Fibroblast of lung (primary cell): ENCODE data around the gene MAGI2. TPM values are rescaled to one million over a fixed set of nuclear protein-coding genes. Genes with fewer than 3 reads are reported as not detected.

Experiments used
- DNase-seq, 2 donors: peaks; one replicate each; pipeline versions ENCODE4 v3.0.0 to v3.0.0-alpha.2; 2010; ENCODE audit warnings: low read depth in 2 of 2
- H2AFZ ChIP-seq: 2 replicates; pipeline ENCODE4 v1.5.1; 2012; ENCODE audit warnings: low read length, control low read depth, inconsistent platforms
- H3K27ac ChIP-seq: 2 replicates; pipeline ENCODE4 v1.5.1; 2011; ENCODE audit warnings: low read length, control low read depth; ENCODE audit not compliant: insufficient read depth
- H3K27me3 ChIP-seq: 2 replicates; pipeline ENCODE4 v1.5.1; 2011; ENCODE audit warnings: mild to moderate bottlenecking, low read length; ENCODE audit not compliant: control insufficient read depth, insufficient read depth
- H3K36me3 ChIP-seq: 2 replicates; pipeline ENCODE4 v1.5.1; 2011; ENCODE audit warnings: low read length; ENCODE audit not compliant: control insufficient read depth, insufficient read depth
- H3K4me1 ChIP-seq: 2 replicates; pipeline ENCODE4 v1.5.1; 2011; ENCODE audit warnings: low read length; ENCODE audit not compliant: control insufficient read depth, insufficient read depth; ENCODE audit errors: extremely low read depth
- H3K4me2 ChIP-seq: 2 replicates; pipeline ENCODE4 v1.5.1; 2011; ENCODE audit warnings: low read length, control low read depth; ENCODE audit not compliant: insufficient read depth; ENCODE audit errors: extremely low read depth
- H3K4me3 ChIP-seq, 4 experiments: fragments of 200-600 bp in 1 of 4; sonication (generic) in 1 of 4; replicated peaks in 1 of 4; 2 replicates each; pipeline ENCODE4 v1.5.1; 2011 to 2016; ENCODE audit warnings: low read length in 4 of 4, low read depth in 3 of 4, mild to moderate bottlenecking in 3 of 4, control low read depth in 2 of 4, inconsistent platforms in 1 of 4, mixed read lengths in 1 of 4; ENCODE audit not compliant: insufficient read depth in 1 of 4; ENCODE audit errors: control extremely low read depth in 1 of 4
- H3K79me2 ChIP-seq: 2 replicates; pipeline ENCODE4 v1.5.1; 2012; ENCODE audit warnings: mild to moderate bottlenecking, low read length, inconsistent platforms; ENCODE audit not compliant: control insufficient read depth, insufficient read depth
- H3K9ac ChIP-seq: 2 replicates; pipeline ENCODE4 v1.5.1; 2011; ENCODE audit warnings: mild to moderate bottlenecking, low read length, control low read depth; ENCODE audit not compliant: insufficient read depth
- H3K9me3 ChIP-seq: 2 replicates; pipeline ENCODE4 v1.5.1; 2012; ENCODE audit warnings: low read depth, low read length; ENCODE audit not compliant: control insufficient read depth, insufficient read depth
- H4K20me1 ChIP-seq: 2 replicates; pipeline ENCODE4 v1.5.1; 2011; ENCODE audit warnings: low read length; ENCODE audit not compliant: control insufficient read depth, insufficient read depth; ENCODE audit errors: extremely low read depth
- EZH2 ChIP-seq: IDR thresholded peaks from 2 replicates; pipeline ENCODE4 v1.5.1; 2012; ENCODE audit warnings: low read length, control low read depth, mild to moderate bottlenecking; ENCODE audit errors: missing control alignments
- polyA plus RNA-seq, 2 donors: library from polyadenylated mRNA; depleted of rRNA in 1 of 2; stranded (reverse) in 1 of 2; unstranded in 1 of 2; fragments of >200 nt; gene quantifications; 2 replicates each; pipeline ENCODE4 v1.2.1, GENCODE V29; 2011 to 2012; ENCODE audit warnings: missing spikeins in 1 of 2
- total RNA-seq: library from RNA; depleted of rRNA; stranded (reverse); fragments of >200 nt; gene quantifications from 2 replicates; pipeline ENCODE4 v1.2.1, GENCODE V29; 2014
- TF ChIP-seq, protein P1 (sequence below), 2 donors: IDR thresholded peaks in 1 of 2; conservative IDR thresholded peaks in 1 of 2; 1 replicate in 1 of 2; 2 replicates in 1 of 2; pipeline ENCODE4 v1.5.1; 2011 to 2012; ENCODE audit warnings: low read length in 2 of 2, control low read depth in 1 of 2, inconsistent platforms in 1 of 2, low read depth in 1 of 2, mild to moderate bottlenecking in 1 of 2

The MAGI2 gene
- total and polyA plus RNA-seq, 2 donors (not counting 1 experiment from before 2014, with no cell fraction given): 1.8 to 17.0 TPM

DNA sequence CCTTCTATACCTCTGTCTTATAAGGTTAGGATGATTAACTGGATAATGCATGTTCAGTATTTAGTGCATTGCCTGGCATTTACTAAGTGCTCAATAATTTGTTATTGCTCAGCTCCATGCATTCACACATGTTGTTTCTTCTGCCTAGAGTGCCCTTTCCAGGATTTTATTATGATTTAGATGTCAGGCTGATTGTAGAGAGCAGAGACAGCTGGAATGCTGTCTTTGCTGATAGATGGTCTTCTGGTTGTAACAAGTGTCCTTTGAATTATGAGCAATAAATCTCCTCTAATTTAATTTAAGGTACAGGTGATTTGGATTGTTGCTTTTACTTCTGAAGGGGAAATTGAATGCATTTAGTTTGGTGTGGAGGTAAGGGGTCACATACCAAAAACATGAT lies 548.0 kb downstream of the MAGI2 start:
- no peak overlapping the region for H3K4me3 ChIP-seq
- TF ChIP-seq EZH2: no peak
- TF ChIP-seq, protein P1, sequence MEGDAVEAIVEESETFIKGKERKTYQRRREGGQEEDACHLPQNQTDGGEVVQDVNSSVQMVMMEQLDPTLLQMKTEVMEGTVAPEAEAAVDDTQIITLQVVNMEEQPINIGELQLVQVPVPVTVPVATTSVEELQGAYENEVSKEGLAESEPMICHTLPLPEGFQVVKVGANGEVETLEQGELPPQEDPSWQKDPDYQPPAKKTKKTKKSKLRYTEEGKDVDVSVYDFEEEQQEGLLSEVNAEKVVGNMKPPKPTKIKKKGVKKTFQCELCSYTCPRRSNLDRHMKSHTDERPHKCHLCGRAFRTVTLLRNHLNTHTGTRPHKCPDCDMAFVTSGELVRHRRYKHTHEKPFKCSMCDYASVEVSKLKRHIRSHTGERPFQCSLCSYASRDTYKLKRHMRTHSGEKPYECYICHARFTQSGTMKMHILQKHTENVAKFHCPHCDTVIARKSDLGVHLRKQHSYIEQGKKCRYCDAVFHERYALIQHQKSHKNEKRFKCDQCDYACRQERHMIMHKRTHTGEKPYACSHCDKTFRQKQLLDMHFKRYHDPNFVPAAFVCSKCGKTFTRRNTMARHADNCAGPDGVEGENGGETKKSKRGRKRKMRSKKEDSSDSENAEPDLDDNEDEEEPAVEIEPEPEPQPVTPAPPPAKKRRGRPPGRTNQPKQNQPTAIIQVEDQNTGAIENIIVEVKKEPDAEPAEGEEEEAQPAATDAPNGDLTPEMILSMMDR (conservative IDR thresholded peaks at IDR 0.05 in 1 of 2, IDR thresholded peaks at IDR 0.05 in 1 of 2; ENCODE audit: low read depth in 1 of 2, low read length in 2 of 2): no peak
- H3K27ac ChIP-seq: no peak overlapping the region
- no peaks in the 10 kb centered on the region for H4K20me1 ChIP-seq
- H3K9me3 ChIP-seq: no peaks in the 10 kb centered on the region
- H3K4me1 ChIP-seq: no peaks in the 10 kb centered on the region
- H3K27me3 ChIP-seq: no peaks in the 10 kb centered on the region
- no peaks in the 10 kb centered on the region for H3K36me3 ChIP-seq
- H2AFZ ChIP-seq: no peak overlapping the region
- DNase-seq: no peak
- no peaks in the 10 kb centered on the region for H3K79me2 ChIP-seq
- no peak overlapping the region for H3K9ac ChIP-seq
- H3K4me2 ChIP-seq: no peak overlapping the region

DNA sequence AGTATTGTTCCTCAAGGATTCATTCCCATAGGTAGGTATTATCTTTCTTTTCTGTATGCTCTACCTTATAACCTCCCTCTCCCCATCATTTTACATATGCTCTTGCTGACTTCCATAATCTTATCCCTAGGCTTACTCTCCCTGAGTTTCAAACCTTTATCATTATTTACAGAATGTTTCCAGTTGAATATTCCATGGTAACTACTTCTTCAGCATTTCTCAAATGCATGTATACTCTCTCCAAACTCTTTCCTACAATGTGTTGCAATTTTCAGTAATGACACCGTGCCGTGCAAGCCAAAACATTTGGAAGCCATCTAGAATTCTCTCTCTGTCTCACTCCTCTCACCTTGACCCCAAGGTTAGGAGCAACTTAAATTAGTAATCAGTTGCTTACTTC lies 548.5 kb downstream of the MAGI2 start:
- Histone ChIP-seq H3K79me2 (no peaks in the 10 kb centered on the region), H2AFZ (no peak overlapping the region)

DNA sequence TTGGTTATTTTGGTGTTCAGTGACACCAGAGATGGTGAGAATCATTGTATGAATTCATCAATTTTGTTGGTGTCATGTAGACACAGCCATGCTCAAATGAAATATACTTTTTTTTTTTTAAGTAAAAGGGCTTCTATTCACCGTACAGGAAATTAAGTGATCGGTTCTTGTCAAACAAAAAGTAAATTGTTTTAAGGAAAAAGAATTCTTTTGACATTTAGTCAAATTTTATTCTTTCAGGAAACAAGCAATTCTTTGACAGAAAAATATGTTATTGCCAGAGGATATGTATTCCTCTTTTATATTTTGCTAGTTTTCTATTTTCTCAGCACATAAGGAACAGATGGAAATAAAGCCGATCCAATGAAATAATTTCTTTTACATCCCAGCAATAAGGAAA lies 551.9 kb downstream of the MAGI2 start:
- Histone ChIP-seq H3K4me3 (no peak overlapping the region), H3K4me2 (no peak overlapping the region), H3K79me2 (no peaks in the 10 kb centered on the region), H3K4me1 (no peaks in the 10 kb centered on the region), H3K27ac (no peak overlapping the region), H3K9me3 (no peaks in the 10 kb centered on the region), H2AFZ (no peak overlapping the region), H3K36me3 (no peaks in the 10 kb centered on the region), H3K27me3 (no peaks in the 10 kb centered on the region), H4K20me1 (no peaks in the 10 kb centered on the region), H3K9ac (no peak overlapping the region)
- TF ChIP-seq EZH2: no peak
- TF ChIP-seq, protein P1 (conservative IDR thresholded peaks at IDR 0.05 in 1 of 2, IDR thresholded peaks at IDR 0.05 in 1 of 2; ENCODE audit: low read depth in 1 of 2, low read length in 2 of 2): no peak
- no peak for DNase-seq

More for the DNA sequence above, 548.5 kb downstream of the MAGI2 start:
- Histone ChIP-seq H3K9ac (no peak overlapping the region), H3K27ac (no peak overlapping the region), H3K36me3 (no peaks in the 10 kb centered on the region), H3K27me3 (no peaks in the 10 kb centered on the region), H4K20me1 (no peaks in the 10 kb centered on the region), H3K4me2 (no peak overlapping the region), H3K4me3 (no peak overlapping the region), H3K4me1 (no peaks in the 10 kb centered on the region), H3K9me3 (no peaks in the 10 kb centered on the region)
- no peak for TF ChIP-seq EZH2
- TF ChIP-seq, protein P1 (conservative IDR thresholded peaks at IDR 0.05 in 1 of 2, IDR thresholded peaks at IDR 0.05 in 1 of 2; ENCODE audit: low read depth in 1 of 2, low read length in 2 of 2): no peak
- no peak for DNase-seq
